Upper lobe of left lung (tissue), 6 donors: ENCODE data around the gene INTS12. TPM values are rescaled to one million over a fixed set of nuclear protein-coding genes. Genes with fewer than 3 reads are reported as not detected.

Experiments used
- ATAC-seq, 2 donors: fragments of 200-7000 bp; cut with Tn5 transposase; one replicate each; pipeline ENCODE4 v1.9.1; 2022; ENCODE audit warnings: mild to moderate bottlenecking in 2 of 2, moderate library complexity in 2 of 2; ENCODE audit not compliant: low FRiP score in 2 of 2
- DNase-seq, 2 donors: peaks; one replicate each; pipeline ENCODE4 v3.0.0-alpha.2; 2019 to 2020
- H3K27ac ChIP-seq, 4 donors: fragments of 200-600 bp; sonication (generic); one replicate each; pipeline ENCODE4 v1.5.1; 2016 to 2019
- H3K27me3 ChIP-seq, 4 donors: fragments of 200-600 bp; sonication (generic); one replicate each; pipeline ENCODE4 v1.5.1; 2017 to 2019
- H3K36me3 ChIP-seq, 4 donors: fragments of 200-600 bp; sonication (generic); one replicate each; pipeline ENCODE4 v1.5.1; 2016 to 2019
- H3K4me1 ChIP-seq, 4 donors: fragments of 200-600 bp; sonication (generic); one replicate each; pipeline ENCODE4 v1.5.1; 2018 to 2019
- H3K4me3 ChIP-seq, 4 donors: fragments of 200-600 bp; sonication (generic); one replicate each; pipeline ENCODE4 v1.5.1; 2017 to 2019; ENCODE audit warnings: mild to moderate bottlenecking in 2 of 4, moderate library complexity in 1 of 4
- H3K9me3 ChIP-seq, 4 donors: fragments of 200-600 bp; sonication (generic); one replicate each; pipeline ENCODE4 v1.5.1; 2018 to 2019
- EP300 ChIP-seq, 4 donors: sonication (generic); formaldehyde crosslinking; IDR thresholded peaks; one replicate each; pipeline ENCODE4 v1.5.1; 2017; ENCODE audit warnings: antibody characterized with exemption in 4 of 4, control low read depth in 2 of 4
- POLR2A ChIP-seq, 4 donors: fragments of 450-650 bp; IDR thresholded peaks; one replicate each; pipeline ENCODE4 v1.5.1; 2016 to 2017; ENCODE audit warnings: antibody characterized with exemption in 4 of 4, mild to moderate bottlenecking in 2 of 4
- POLR2AphosphoS5 ChIP-seq, 2 donors: sonication (generic); formaldehyde crosslinking; IDR thresholded peaks; one replicate each; pipeline ENCODE4 v1.5.1; 2017; ENCODE audit warnings: antibody characterized with exemption in 2 of 2
- WGBS, 2 donors: methylation state at CpG; one replicate each; pipeline ENCODE4 v1.1.5; 2017 to 2018; 5-methylcytosine and 5-hydroxymethylcytosine counted together
- total RNA-seq, 6 donors: library from RNA; depleted of rRNA in 4 of 6; stranded (reverse); fragments of >200 nt in 4 of 6; gene quantifications; one replicate each; pipeline versions ENCODE4 v1.1.0 to v1.2.1, GENCODE V29; 2016 to 2021
- TF ChIP-seq, protein P1 (sequence below), 6 experiments: fragments of 450-650 bp in 4 of 6; fragments of 200-600 bp in 2 of 6; sonication (generic) in 2 of 6; IDR thresholded peaks; one replicate each; pipeline ENCODE4 v1.5.1; 2016 to 2019; ENCODE audit warnings: antibody characterized with exemption in 6 of 6
- donor health status: DM: no; HTN: no; CAD: no; lungs with moderate emphysema.
- donor health status: DM: no; HTN: yes; CAD: no; lungs with severe emphysema.

INTS12 gene
- total RNA-seq, 6 donors from 2014 or later, result 8.9 to 38.1 (median 15.3) TPM

DNA sequence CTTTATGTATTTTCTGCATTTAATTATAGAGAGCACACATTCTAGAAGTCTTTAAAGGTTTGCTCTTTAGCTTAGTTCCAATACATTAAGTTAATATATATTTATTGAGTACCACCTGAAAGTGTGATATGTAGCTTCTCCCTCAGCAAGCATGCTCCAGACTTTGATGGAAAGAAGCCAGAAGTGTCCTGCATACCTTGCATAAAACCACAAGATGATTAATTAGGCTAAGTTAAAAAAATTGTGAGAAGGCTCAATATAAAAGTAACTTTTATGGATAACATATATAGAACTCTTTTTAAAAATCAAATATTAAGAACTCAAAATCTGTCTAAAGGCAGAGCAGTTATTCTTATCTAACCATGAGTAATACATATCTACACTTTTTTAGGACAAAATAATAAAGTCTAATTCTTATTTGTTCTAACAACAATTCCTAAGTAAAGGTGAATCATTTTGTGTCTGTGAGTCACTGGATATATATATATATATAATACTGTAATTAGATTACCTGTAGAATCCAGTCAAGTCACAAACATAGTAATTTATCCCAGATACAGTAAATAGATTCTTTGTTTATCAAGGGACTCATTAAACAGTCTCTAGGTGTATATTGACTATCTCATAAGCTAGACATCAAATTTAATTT, 51.2 kb downstream of the INTS12 start:
- ATAC-seq (no peak), DNase-seq (no peak)
- Histone ChIP-seq H3K4me1 (peaks cover 0 to 6% (median 0%) of the 10 kb centered on the region in 4 donors), H3K36me3 (no peaks in the 10 kb centered on the region), H3K4me3 (no peak overlapping the region), H3K9me3 (no peaks in the 10 kb centered on the region), H3K27me3 (no peaks in the 10 kb centered on the region), H3K27ac (no peak overlapping the region)
- no peak for TF ChIP-seq POLR2AphosphoS5 (IDR thresholded peaks at IDR 0.05)
- TF ChIP-seq POLR2A (IDR thresholded peaks at IDR 0.05), result no peak
- TF ChIP-seq, protein P1, sequence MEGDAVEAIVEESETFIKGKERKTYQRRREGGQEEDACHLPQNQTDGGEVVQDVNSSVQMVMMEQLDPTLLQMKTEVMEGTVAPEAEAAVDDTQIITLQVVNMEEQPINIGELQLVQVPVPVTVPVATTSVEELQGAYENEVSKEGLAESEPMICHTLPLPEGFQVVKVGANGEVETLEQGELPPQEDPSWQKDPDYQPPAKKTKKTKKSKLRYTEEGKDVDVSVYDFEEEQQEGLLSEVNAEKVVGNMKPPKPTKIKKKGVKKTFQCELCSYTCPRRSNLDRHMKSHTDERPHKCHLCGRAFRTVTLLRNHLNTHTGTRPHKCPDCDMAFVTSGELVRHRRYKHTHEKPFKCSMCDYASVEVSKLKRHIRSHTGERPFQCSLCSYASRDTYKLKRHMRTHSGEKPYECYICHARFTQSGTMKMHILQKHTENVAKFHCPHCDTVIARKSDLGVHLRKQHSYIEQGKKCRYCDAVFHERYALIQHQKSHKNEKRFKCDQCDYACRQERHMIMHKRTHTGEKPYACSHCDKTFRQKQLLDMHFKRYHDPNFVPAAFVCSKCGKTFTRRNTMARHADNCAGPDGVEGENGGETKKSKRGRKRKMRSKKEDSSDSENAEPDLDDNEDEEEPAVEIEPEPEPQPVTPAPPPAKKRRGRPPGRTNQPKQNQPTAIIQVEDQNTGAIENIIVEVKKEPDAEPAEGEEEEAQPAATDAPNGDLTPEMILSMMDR (IDR thresholded peaks at IDR 0.05), result no peak
- TF ChIP-seq EP300 (IDR thresholded peaks at IDR 0.05), result no peak

GRCh38 chr4:105652286-105652888, 56.1 kb downstream of the INTS12 start:
- no peaks in the 10 kb centered on the region for H3K27me3 ChIP-seq
- ATAC-seq, result no peak
- H3K27ac ChIP-seq, result no peak overlapping the region
- H3K36me3 ChIP-seq, result no peaks in the 10 kb centered on the region
- no peak for TF ChIP-seq EP300 (IDR thresholded peaks at IDR 0.05)
- TF ChIP-seq POLR2A (IDR thresholded peaks at IDR 0.05), result no peak
- TF ChIP-seq, protein P1 (IDR thresholded peaks at IDR 0.05), result no peak
- TF ChIP-seq POLR2AphosphoS5 (IDR thresholded peaks at IDR 0.05), result no peak
- DNase-seq, result no peak
- no peaks in the 10 kb centered on the region for H3K9me3 ChIP-seq
- H3K4me3 ChIP-seq, result no peak overlapping the region
- WGBS, 2 donors, result 66 to 74% methylated on average over 4 of the region's 4 CpGs
- no peaks in the 10 kb centered on the region for H3K4me1 ChIP-seq

GRCh38 chr4:105651884-105652283, 56.6 kb downstream of the INTS12 start:
- ATAC-seq, result no peak
- TF ChIP-seq, protein P1 (IDR thresholded peaks at IDR 0.05), result no peak
- TF ChIP-seq EP300 (IDR thresholded peaks at IDR 0.05) (no peak), POLR2A (IDR thresholded peaks at IDR 0.05) (no peak), POLR2AphosphoS5 (IDR thresholded peaks at IDR 0.05) (no peak)
- no peaks in the 10 kb centered on the region for H3K9me3 ChIP-seq
- no peaks in the 10 kb centered on the region for H3K4me1 ChIP-seq
- H3K4me3 ChIP-seq, result no peak overlapping the region
- no peaks in the 10 kb centered on the region for H3K36me3 ChIP-seq
- H3K27me3 ChIP-seq, result no peaks in the 10 kb centered on the region
- no peak for DNase-seq
- H3K27ac ChIP-seq, result no peak overlapping the region

DNA sequence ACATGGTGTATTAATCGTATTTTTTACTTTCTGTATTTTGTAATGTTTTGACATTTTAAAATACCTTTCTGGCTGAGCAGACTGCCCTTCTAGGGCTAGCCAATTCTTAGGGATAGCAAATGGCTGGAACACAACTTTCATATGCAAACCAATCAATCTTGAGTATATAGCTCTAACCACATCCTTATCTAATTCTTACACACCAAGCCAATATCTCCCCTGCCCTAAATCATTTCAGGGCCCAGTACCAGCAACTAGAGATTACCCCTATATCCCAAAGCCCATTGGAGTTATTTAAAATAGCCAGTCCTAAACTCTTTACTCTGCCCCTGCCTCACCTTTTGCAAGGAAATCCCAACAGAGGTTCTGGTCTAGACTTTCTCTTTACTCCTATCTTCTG, 58.3 kb downstream of the INTS12 start:
- 70 to 94% methylated on average over 1 of the region's 1 CpG for WGBS, 2 donors
- Histone ChIP-seq H3K4me3 (no peak overlapping the region), H3K27ac (no peak overlapping the region), H3K9me3 (no peaks in the 10 kb centered on the region), H3K4me1 (no peaks in the 10 kb centered on the region), H3K36me3 (no peaks in the 10 kb centered on the region), H3K27me3 (no peaks in the 10 kb centered on the region)
- DNase-seq, result no peak
- TF ChIP-seq POLR2AphosphoS5 (IDR thresholded peaks at IDR 0.05), result no peak
- TF ChIP-seq, protein P1 (IDR thresholded peaks at IDR 0.05), result no peak
- no peak for TF ChIP-seq EP300 (IDR thresholded peaks at IDR 0.05)
- TF ChIP-seq POLR2A (IDR thresholded peaks at IDR 0.05), result no peak
- no peak for ATAC-seq

- no peaks in the 10 kb centered on the region for H3K4me1 ChIP-seq
- ATAC-seq (no peak), DNase-seq (no peak)
- H3K27ac ChIP-seq, result no peak overlapping the region
- WGBS, 2 donors, result 44 to 55% methylated on average over 1 of the region's 1 CpG
- H3K36me3 ChIP-seq, result no peaks in the 10 kb centered on the region
- no peaks in the 10 kb centered on the region for H3K9me3 ChIP-seq
- TF ChIP-seq, protein P1 (IDR thresholded peaks at IDR 0.05), result no peak
- TF ChIP-seq EP300 (IDR thresholded peaks at IDR 0.05), result no peak
- no peak overlapping the region for H3K4me3 ChIP-seq
- H3K27me3 ChIP-seq, result no peaks in the 10 kb centered on the region
These were observed 63.0 kb downstream of the INTS12 start for GRCh38 chr4:105645440-105645839.
